Midbrain (tissue), 1 donor: Measurements from ENCODE around the gene SLC25A25.
"Not testable (repeated sequence)": the region's sequence is repeated elsewhere in the genome, so short reads cannot be mapped to it uniquely, and the experiment has no call there.

ENCODE experiments used
- DNase-seq: peaks from one replicate; lab custom pipeline; 2025; lab: John Stamatoyannopoulos, UW

Gene SLC25A25

GRCh38 chr9:128109050-128109709 lies 41.1 kb downstream of the SLC25A25 start:
- DNase-seq: no peak

GRCh38 chr9:128111726-128112125 lies 43.7 kb downstream of the SLC25A25 start:
- not testable (repeated sequence) for DNase-seq

- DNase-seq: no peak
Observed at GRCh38 chr9:128113526-128114325, 45.7 kb downstream of the SLC25A25 start.

GRCh38 chr9:128114326-128115186 lies 46.5 kb downstream of the SLC25A25 start:
- no peak for DNase-seq

GRCh38 chr9:128115187-128116103 lies 47.4 kb downstream of the SLC25A25 start:
- DNase-seq: no peak

- no peak for DNase-seq
Observed at GRCh38 chr9:128116104-128117083, 48.4 kb downstream of the SLC25A25 start.

GRCh38 chr9:128117613-128118471 lies 49.8 kb downstream of the SLC25A25 start:
- peak; percentile 92 for DNase-seq

GRCh38 chr9:128118472-128118857 lies 50.4 kb downstream of the SLC25A25 start:
- no peak for DNase-seq

GRCh38 chr9:128118971-128119665 lies 51.1 kb downstream of the SLC25A25 start:
- DNase-seq: no peak

GRCh38 chr9:128120061-128120740 lies 52.2 kb downstream of the SLC25A25 start:
- no peak for DNase-seq

- DNase-seq: no peak
Observed at GRCh38 chr9:128120741-128121465, 52.9 kb downstream of the SLC25A25 start.

GRCh38 chr9:128121466-128121810 lies 53.4 kb downstream of the SLC25A25 start:
- DNase-seq: no peak

- DNase-seq: no peak
Observed at GRCh38 chr9:128121924-128122808, 54.1 kb downstream of the SLC25A25 start.

- DNase-seq: no peak
Observed at GRCh38 chr9:128122809-128123175, 54.8 kb downstream of the SLC25A25 start.

- DNase-seq: no peak
Observed at GRCh38 chr9:128123451-128124080, 55.5 kb downstream of the SLC25A25 start.

- DNase-seq: no peak
Observed at GRCh38 chr9:128124451-128124850, 56.4 kb downstream of the SLC25A25 start.
